Activated CD8-positive, alpha-beta memory T cell treated with anti-CD3 and anti-CD28 coated beads for 1 hour (primary cell): ENCODE results near the gene COA8.
"Not testable (repeated sequence)": the region's sequence is repeated elsewhere in the genome, so short reads cannot be mapped to it uniquely, and the experiment has no call there.

Experiments used
- DNase-seq, 2 donors: peaks; one replicate each; pipeline ENCODE4 v3.0.0-alpha.2; 2020; ENCODE audit warnings: low read depth in 1 of 2; ENCODE audit errors: extremely low read depth in 1 of 2

Gene COA8

GRCh38 chr14:103568952-103569351 lies 6.2 kb downstream of the COA8 start:
- no peak for DNase-seq

DNA sequence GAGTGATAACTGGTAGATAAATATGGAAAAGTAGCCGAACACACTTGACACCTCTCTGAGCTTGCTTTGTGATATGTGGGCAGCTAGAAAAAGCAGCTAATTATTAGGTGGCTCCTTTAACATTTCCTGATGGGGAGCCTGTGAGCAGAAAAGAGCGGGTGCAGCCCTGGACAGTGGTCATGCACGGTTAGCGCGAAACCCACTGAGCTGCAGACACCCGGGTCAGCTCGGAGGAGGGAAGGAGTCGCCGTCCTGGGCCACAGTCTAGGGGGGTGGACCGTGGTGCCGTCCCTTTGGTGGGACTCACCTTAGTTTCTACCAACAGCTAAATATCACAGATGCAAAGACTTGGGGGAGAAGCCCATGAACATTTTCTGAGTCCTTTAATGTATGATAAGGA lies 6.6 kb downstream of the COA8 start:
- DNase-seq = no peak

- DNase-seq = no peak
Measured at GRCh38 chr14:103574104-103574503, 11.3 kb downstream of the COA8 start.

DNA sequence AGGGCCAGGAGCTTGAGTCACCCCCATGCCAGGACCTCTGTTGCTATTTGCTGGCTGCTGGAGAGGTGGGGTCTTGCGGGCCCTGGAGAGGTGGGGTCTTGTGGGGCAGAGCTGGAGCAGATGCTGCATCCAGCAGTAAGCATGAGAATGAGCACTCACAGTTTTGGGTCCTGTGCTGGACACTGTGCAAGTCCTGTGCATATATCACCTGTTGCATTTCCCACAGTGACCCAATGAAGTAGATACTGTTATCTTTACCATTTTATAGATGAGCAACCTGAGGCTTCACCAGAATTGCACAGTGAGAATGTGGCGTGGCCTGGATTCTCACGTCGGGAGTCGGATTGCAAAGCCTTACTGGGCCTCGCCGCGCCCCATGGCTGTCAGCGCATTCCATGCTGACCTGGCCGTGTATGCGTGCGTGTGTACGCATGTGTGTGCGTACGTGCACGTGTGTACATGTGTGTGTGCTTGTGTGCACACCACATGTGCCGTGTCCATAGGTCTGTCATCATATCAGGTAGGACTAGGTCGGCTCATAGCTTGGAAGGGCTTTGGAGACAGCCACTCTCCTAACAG lies 12.0 kb downstream of the COA8 start:
- DNase-seq = no peak

GRCh38 chr14:103576371-103577024 lies 13.7 kb downstream of the COA8 start:
- DNase-seq = no peak

- DNase-seq = no peak
Measured at GRCh38 chr14:103578401-103579075, 15.8 kb downstream of the COA8 start.

GRCh38 chr14:103581206-103581605 lies 18.4 kb downstream of the COA8 start:
- no peak for DNase-seq

GRCh38 chr14:103581954-103582703 lies 19.4 kb downstream of the COA8 start:
- no peak for DNase-seq

DNA sequence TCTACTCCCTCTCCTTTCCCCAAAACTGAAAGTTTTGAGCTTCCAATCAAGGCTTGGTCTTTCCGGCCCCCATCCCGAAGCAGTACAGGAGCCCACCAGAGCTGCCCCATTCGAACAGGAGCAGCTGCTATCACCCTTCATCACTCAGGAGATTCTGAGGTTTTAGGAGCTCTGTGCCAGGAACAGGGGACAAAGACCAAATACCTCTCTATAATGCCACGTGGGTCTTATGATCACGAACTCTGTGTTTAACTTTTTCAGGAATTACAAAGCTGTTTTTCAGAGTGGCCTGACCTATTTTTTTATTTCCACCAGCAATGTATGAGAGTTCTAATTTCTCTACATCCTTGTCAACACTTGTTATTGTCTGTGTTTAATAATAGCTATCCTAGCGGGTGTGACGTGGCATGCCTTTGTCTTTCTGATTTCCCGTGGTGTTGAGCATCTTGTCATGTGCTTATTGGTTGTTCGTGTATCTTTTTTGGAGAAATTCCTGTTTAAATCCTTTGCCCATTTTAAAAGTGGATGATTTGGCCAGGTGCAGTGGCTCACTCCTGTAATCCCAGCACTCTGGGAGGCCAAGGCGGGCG lies 21.7 kb downstream of the COA8 start:
- DNase-seq = no peak

DNA sequence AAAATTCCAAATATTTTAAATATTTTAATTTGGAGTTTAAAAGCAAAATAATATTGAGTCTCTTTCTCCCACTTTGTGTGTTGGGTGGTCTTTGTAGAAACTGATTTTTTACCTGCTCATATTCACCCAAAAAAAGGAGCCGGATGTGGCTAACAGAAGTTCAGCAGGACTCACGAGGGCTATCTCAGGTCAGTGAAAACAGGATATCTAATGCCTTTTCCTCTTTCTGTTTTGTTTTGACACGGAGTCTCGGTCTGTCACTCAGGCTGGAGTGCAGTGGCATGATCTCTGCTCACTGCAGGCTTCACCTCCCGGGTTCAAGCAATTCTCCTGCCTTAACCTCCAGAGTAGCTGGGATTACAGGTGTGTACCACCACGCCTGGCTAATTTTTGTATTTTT lies 30.8 kb downstream of the COA8 start:
- no peak for DNase-seq

GRCh38 chr14:103594265-103594664 lies 31.5 kb downstream of the COA8 start:
- no peak for DNase-seq

- no peak for DNase-seq
Measured at GRCh38 chr14:103597623-103598377, 35.0 kb downstream of the COA8 start.

GRCh38 chr14:103600503-103600902 lies 37.7 kb downstream of the COA8 start:
- no peak for DNase-seq

GRCh38 chr14:103604620-103605019 lies 41.9 kb downstream of the COA8 start:
- DNase-seq = no peak

- no peak for DNase-seq
Measured at GRCh38 chr14:103606963-103607668, 44.4 kb downstream of the COA8 start.

- no peak for DNase-seq
Measured at GRCh38 chr14:103607822-103608221, 45.1 kb downstream of the COA8 start.

GRCh38 chr14:103609081-103609480 lies 46.3 kb downstream of the COA8 start:
- DNase-seq = not testable (repeated sequence)

GRCh38 chr14:103611215-103611614 lies 48.5 kb downstream of the COA8 start:
- no peak for DNase-seq

DNA sequence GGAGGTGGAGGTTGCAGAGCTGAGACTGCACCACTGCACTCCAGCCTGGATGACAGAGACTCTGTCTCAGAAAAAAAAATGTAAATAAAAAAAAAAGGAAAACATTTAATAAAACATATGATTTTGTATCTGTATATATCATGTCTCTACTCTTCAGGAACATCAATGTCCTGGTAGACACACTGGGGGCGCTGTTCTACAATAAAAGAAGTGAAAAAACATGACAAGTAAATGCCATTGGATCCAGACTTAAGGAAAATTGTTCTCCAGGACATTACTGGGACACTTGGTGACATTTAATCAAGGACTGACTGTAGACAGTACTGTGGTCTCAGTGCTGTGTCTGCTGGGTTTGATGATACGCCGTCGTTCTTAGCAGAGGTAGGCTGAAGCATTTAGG lies 50.8 kb downstream of the COA8 start:
- no peak for DNase-seq
